GM23248 (cell line): ENCODE results near the gene MOB3C. TPM values are rescaled to one million over a fixed set of nuclear protein-coding genes. Genes with fewer than 3 reads are reported as not detected.

Experiments used
- DNase-seq: peaks from one replicate; pipeline ENCODE4 v3.0.0-alpha.2; 2015
- H2AFZ ChIP-seq: fragments of 200-600 bp; sonication (generic); 2 replicates; pipeline ENCODE4 v1.6.1; 2016; ENCODE audit warnings: antibody characterized with exemption
- H3F3A ChIP-seq: fragments of 200-600 bp; sonication (generic); 2 replicates; pipeline ENCODE4 v1.6.1; 2016; ENCODE audit warnings: mild to moderate bottlenecking, antibody characterized with exemption, mixed run types; ENCODE audit not compliant: insufficient read depth
- H3K27ac ChIP-seq: fragments of 200-600 bp; sonication (generic); 2 replicates; pipeline ENCODE4 v1.5.1; 2016; ENCODE audit warnings: mild to moderate bottlenecking
- H3K27me3 ChIP-seq: fragments of 200-600 bp; sonication (generic); replicated peaks from 2 replicates; pipeline ENCODE4 v1.6.1; 2016; ENCODE audit warnings: mild to moderate bottlenecking; ENCODE audit not compliant: insufficient read depth
- H3K36me3 ChIP-seq: fragments of 200-600 bp; sonication (generic); 2 replicates; pipeline ENCODE4 v1.6.1; 2016; ENCODE audit warnings: low read depth, mild to moderate bottlenecking
- H3K4me1 ChIP-seq: fragments of 200-600 bp; sonication (generic); 2 replicates; pipeline ENCODE4 v1.6.1; 2016; ENCODE audit warnings: mild to moderate bottlenecking; ENCODE audit not compliant: insufficient read depth
- H3K4me2 ChIP-seq: fragments of 200-600 bp; sonication (generic); one replicate; pipeline ENCODE4 v1.6.1; 2016; ENCODE audit warnings: mild to moderate bottlenecking; ENCODE audit not compliant: unreplicated experiment
- H3K4me3 ChIP-seq: fragments of 200-600 bp; sonication (generic); 2 replicates; pipeline ENCODE4 v1.5.1; 2016; ENCODE audit warnings: mild to moderate bottlenecking
- H3K79me2 ChIP-seq: fragments of 200-600 bp; sonication (generic); 2 replicates; pipeline ENCODE4 v1.6.1; 2016; ENCODE audit warnings: mild to moderate bottlenecking; ENCODE audit not compliant: insufficient read depth
- H3K9ac ChIP-seq: fragments of 200-600 bp; sonication (generic); 2 replicates; pipeline ENCODE4 v1.6.1; 2016; ENCODE audit warnings: mild to moderate bottlenecking
- H3K9me2 ChIP-seq: fragments of 200-600 bp; sonication (generic); 2 replicates; pipeline ENCODE4 v1.6.1; 2016; ENCODE audit warnings: mixed run types, mild to moderate bottlenecking, moderate library complexity; ENCODE audit not compliant: insufficient read depth
- H3K9me3 ChIP-seq: fragments of 200-600 bp; sonication (generic); one replicate; pipeline ENCODE4 v1.6.1; 2017; ENCODE audit warnings: low read depth
- H4K20me1 ChIP-seq: fragments of 200-600 bp; sonication (generic); 2 replicates; pipeline ENCODE4 v1.6.0; 2016; ENCODE audit not compliant: insufficient read depth
- EZH2 ChIP-seq: fragments of 200-600 bp; sonication (generic); IDR thresholded peaks from 2 replicates; pipeline ENCODE4 v1.6.1; 2018; ENCODE audit warnings: antibody characterized with exemption, mild to moderate bottlenecking; ENCODE audit not compliant: insufficient read depth, poor library complexity, severe bottlenecking
- EZH2phosphoT487 ChIP-seq: fragments of 200-600 bp; sonication (generic); IDR thresholded peaks from 2 replicates; pipeline ENCODE4 v1.6.1; 2018; ENCODE audit warnings: antibody characterized with exemption, moderate library complexity, mild to moderate bottlenecking, low read depth; ENCODE audit not compliant: insufficient read depth
- WGBS, 2 experiments: methylation state at CpG; one replicate each; pipeline ENCODE4 v1.1.6; 2015 to 2017; ENCODE audit warnings: low lambda C conversion rate in 2 of 2, low coverage in 1 of 2; ENCODE audit errors: missing lambda C conversion rate in 2 of 2; 5-methylcytosine and 5-hydroxymethylcytosine counted together
- in situ Hi-C: fragments of 300-500 bp; cut with MboI; formaldehyde crosslinking; loops from 2 replicates; pipeline ENCODE4 v1.15.0; 2020
- polyA plus RNA-seq: library from polyadenylated mRNA; unstranded; fragments of >200 nt; fragmentation: Nextera tagmentation; extraction: Ambion mirVana; gene quantifications from 2 replicates; pipeline ENCODE4 v1.2.1, GENCODE V29; 2016
- total RNA-seq: library from RNA; depleted of rRNA; stranded (reverse); fragments of >200 nt; shearing (Covaris generic); gene quantifications from 2 replicates; pipeline ENCODE4 v1.2.3, GENCODE V29; 2014

Gene MOB3C
- total and polyA plus RNA-seq, 2 experiments from 2014 or later: 4.7 to 7.0 TPM

GRCh38 chr1:46581681-46582455 is 34.7 kb downstream of the MOB3C start:
- no peak overlapping the region for H3K4me2 ChIP-seq
- no peaks in the 10 kb centered on the region for H3K79me2 ChIP-seq
- TF ChIP-seq EZH2phosphoT487 (no peak), EZH2 (no peak)
- H3K27ac ChIP-seq: no peak overlapping the region
- H3K4me3 ChIP-seq: no peak overlapping the region
- H2AFZ ChIP-seq: no peak overlapping the region
- peaks cover 7% of the 10 kb centered on the region; the same call in 1 of the 2 replicates for H3K36me3 ChIP-seq
- no peaks in the 10 kb centered on the region for H3K9me2 ChIP-seq
- no peak overlapping the region for H3K9ac ChIP-seq
- H3K4me1 ChIP-seq: no peaks in the 10 kb centered on the region
- H3F3A ChIP-seq: 0 out of 2 replicates have a peak, but pooled peaks cover 6% of the 10 kb centered on the region
- no peaks in the 10 kb centered on the region for H4K20me1 ChIP-seq
- WGBS, 2 experiments: 75 to 77% methylated on average over 4 of the region's 4 CpGs
- peak; percentile 29 for DNase-seq
- in situ Hi-C loops: no loop called here
- no peaks in the 10 kb centered on the region for H3K9me3 ChIP-seq
- no peaks in the 10 kb centered on the region for H3K27me3 ChIP-seq

- 92% methylated on average over 6 of the region's 6 CpGs for WGBS, 2 experiments
- no peaks in the 10 kb centered on the region for H3K79me2 ChIP-seq
- no peaks in the 10 kb centered on the region for H4K20me1 ChIP-seq
- no peaks in the 10 kb centered on the region for H3K9me3 ChIP-seq
- H3K27ac ChIP-seq: no peak overlapping the region
- no peak overlapping the region for H2AFZ ChIP-seq
- DNase-seq: peak; percentile 13
- 0 out of 2 replicates have a peak, but pooled peaks cover 6% of the 10 kb centered on the region for H3F3A ChIP-seq
- in situ Hi-C loops: no loop called here
- no peaks in the 10 kb centered on the region for H3K4me1 ChIP-seq
- no peak overlapping the region for H3K4me3 ChIP-seq
- H3K9ac ChIP-seq: no peak overlapping the region
- TF ChIP-seq EZH2: no peak
- no peak for TF ChIP-seq EZH2phosphoT487
- H3K27me3 ChIP-seq: no peaks in the 10 kb centered on the region
- no peaks in the 10 kb centered on the region for H3K9me2 ChIP-seq
- no peak overlapping the region for H3K4me2 ChIP-seq
- peaks cover 7% of the 10 kb centered on the region; the same call in 1 of the 2 replicates for H3K36me3 ChIP-seq
Observed at GRCh38 chr1:46580140-46580903, 36.3 kb downstream of the MOB3C start.

GRCh38 chr1:46577671-46578070 is 38.9 kb downstream of the MOB3C start:
- Histone ChIP-seq H3K9me2 (no peaks in the 10 kb centered on the region), H3K9ac (no peak overlapping the region), H3K79me2 (no peaks in the 10 kb centered on the region), H3K4me2 (no peak overlapping the region), H3K9me3 (no peaks in the 10 kb centered on the region), H4K20me1 (no peaks in the 10 kb centered on the region), H3K4me1 (no peaks in the 10 kb centered on the region), H3K36me3 (peaks cover 7% of the 10 kb centered on the region; the same call in 1 of the 2 replicates), H3K4me3 (no peak overlapping the region), H3K27me3 (no peaks in the 10 kb centered on the region), H3F3A (0 out of 2 replicates have a peak, but pooled peaks cover 6% of the 10 kb centered on the region), H3K27ac (no peak overlapping the region), H2AFZ (no peak overlapping the region)
- TF ChIP-seq EZH2phosphoT487: no peak
- TF ChIP-seq EZH2: no peak
- 63 to 68% methylated on average over 4 of the region's 4 CpGs for WGBS, 2 experiments
- in situ Hi-C loops: no loop called here
- DNase-seq: no peak

GRCh38 chr1:46576596-46576995 is 40.0 kb downstream of the MOB3C start:
- Histone ChIP-seq H3K9me3 (no peaks in the 10 kb centered on the region), H3K9ac (no peak overlapping the region), H3K4me3 (no peak overlapping the region), H3K27ac (no peak overlapping the region), H4K20me1 (no peaks in the 10 kb centered on the region), H3K79me2 (no peaks in the 10 kb centered on the region), H3K4me1 (no peaks in the 10 kb centered on the region), H3K9me2 (no peaks in the 10 kb centered on the region), H2AFZ (no peak overlapping the region), H3K27me3 (no peaks in the 10 kb centered on the region), H3F3A (0 out of 2 replicates have a peak, but pooled peaks cover 2% of the 10 kb centered on the region), H3K36me3 (peaks cover 7% of the 10 kb centered on the region; the same call in 1 of the 2 replicates), H3K4me2 (no peak overlapping the region)
- 82 to 86% methylated on average over 6 of the region's 6 CpGs for WGBS, 2 experiments
- in situ Hi-C loops: no loop called here
- no peak for DNase-seq
- TF ChIP-seq EZH2phosphoT487: no peak
- TF ChIP-seq EZH2: no peak
